ENCODE results near the gene PRDM16. TPM values are rescaled to one million over a fixed set of nuclear protein-coding genes. Genes with fewer than 3 reads are reported as not detected.

PRDM16 gene
- polyA plus RNA-seq, 1 experiment: 0.06 TPM

GRCh38 chr1:3219005-3219790, 150.2 kb downstream of the PRDM16 start:
- no peak overlapping the region for H3K4me3 ChIP-seq (ENCODE audit: low read depth, low read length)
- no peak overlapping the region for H3K27ac ChIP-seq (ENCODE audit: low read depth, low read length)
- no peak for TF ChIP-seq CTCF (IDR thresholded peaks at IDR 0.05; ENCODE audit: low read depth, low read length)
- H3K27me3 ChIP-seq (ENCODE audit: control insufficient read depth, insufficient read depth, low read length): peaks cover 8% of the 10 kb centered on the region
- POLR2A ChIA-PET: no interaction called here
- H3K9me3 ChIP-seq (ENCODE audit: control insufficient read depth, insufficient read depth, low read length): no peaks in the 10 kb centered on the region
- CTCF ChIA-PET: no interaction called here
- DNase-seq (ENCODE audit: low read depth, low spot score): no peak

- DNase-seq (ENCODE audit: low read depth, low spot score): no peak
- CTCF ChIA-PET: no interaction called here
- Histone ChIP-seq H3K27ac (ENCODE audit: low read depth, low read length) (no peak overlapping the region), H3K9me3 (ENCODE audit: control insufficient read depth, insufficient read depth, low read length) (no peaks in the 10 kb centered on the region), H3K4me3 (ENCODE audit: low read depth, low read length) (no peak overlapping the region), H3K27me3 (ENCODE audit: control insufficient read depth, insufficient read depth, low read length) (peaks cover 8% of the 10 kb centered on the region)
- POLR2A ChIA-PET: no interaction called here
- TF ChIP-seq CTCF (IDR thresholded peaks at IDR 0.05; ENCODE audit: low read depth, low read length): no peak
Observed at GRCh38 chr1:3219791-3220467, 150.9 kb downstream of the PRDM16 start.

GRCh38 chr1:3221112-3222041, 152.4 kb downstream of the PRDM16 start:
- H3K4me3 ChIP-seq (ENCODE audit: low read depth, low read length): no peak overlapping the region
- no peak overlapping the region for H3K27ac ChIP-seq (ENCODE audit: low read depth, low read length)
- H3K27me3 ChIP-seq (ENCODE audit: control insufficient read depth, insufficient read depth, low read length): peaks cover 7% of the 10 kb centered on the region
- ChIA-PET POLR2A (no interaction called here), CTCF (no interaction called here)
- TF ChIP-seq CTCF (IDR thresholded peaks at IDR 0.05; ENCODE audit: low read depth, low read length): no peak
- DNase-seq (ENCODE audit: low read depth, low spot score): no peak
- H3K9me3 ChIP-seq (ENCODE audit: control insufficient read depth, insufficient read depth, low read length): no peaks in the 10 kb centered on the region; the same call in 1 of the 2 replicates

GRCh38 chr1:3222042-3222692, 153.2 kb downstream of the PRDM16 start:
- DNase-seq (ENCODE audit: low read depth, low spot score): no peak
- H3K27ac ChIP-seq (ENCODE audit: low read depth, low read length): no peak overlapping the region
- ChIA-PET CTCF (no interaction called here), POLR2A (no interaction called here)
- peaks cover 7% of the 10 kb centered on the region for H3K27me3 ChIP-seq (ENCODE audit: control insufficient read depth, insufficient read depth, low read length)
- no peak for TF ChIP-seq CTCF (IDR thresholded peaks at IDR 0.05; ENCODE audit: low read depth, low read length)
- no peaks in the 10 kb centered on the region; the same call in 1 of the 2 replicates for H3K9me3 ChIP-seq (ENCODE audit: control insufficient read depth, insufficient read depth, low read length)
- H3K4me3 ChIP-seq (ENCODE audit: low read depth, low read length): no peak overlapping the region

Data from AG04450 (cell line).